UCSD-AML1 (cell line): ENCODE results near the gene EML3.

Experiments used
- DNase-seq: peaks from one replicate; lab custom pipeline; 2025; ENCODE audit not compliant: unreplicated experiment; lab: John Stamatoyannopoulos, UW

EML3 gene

DNA sequence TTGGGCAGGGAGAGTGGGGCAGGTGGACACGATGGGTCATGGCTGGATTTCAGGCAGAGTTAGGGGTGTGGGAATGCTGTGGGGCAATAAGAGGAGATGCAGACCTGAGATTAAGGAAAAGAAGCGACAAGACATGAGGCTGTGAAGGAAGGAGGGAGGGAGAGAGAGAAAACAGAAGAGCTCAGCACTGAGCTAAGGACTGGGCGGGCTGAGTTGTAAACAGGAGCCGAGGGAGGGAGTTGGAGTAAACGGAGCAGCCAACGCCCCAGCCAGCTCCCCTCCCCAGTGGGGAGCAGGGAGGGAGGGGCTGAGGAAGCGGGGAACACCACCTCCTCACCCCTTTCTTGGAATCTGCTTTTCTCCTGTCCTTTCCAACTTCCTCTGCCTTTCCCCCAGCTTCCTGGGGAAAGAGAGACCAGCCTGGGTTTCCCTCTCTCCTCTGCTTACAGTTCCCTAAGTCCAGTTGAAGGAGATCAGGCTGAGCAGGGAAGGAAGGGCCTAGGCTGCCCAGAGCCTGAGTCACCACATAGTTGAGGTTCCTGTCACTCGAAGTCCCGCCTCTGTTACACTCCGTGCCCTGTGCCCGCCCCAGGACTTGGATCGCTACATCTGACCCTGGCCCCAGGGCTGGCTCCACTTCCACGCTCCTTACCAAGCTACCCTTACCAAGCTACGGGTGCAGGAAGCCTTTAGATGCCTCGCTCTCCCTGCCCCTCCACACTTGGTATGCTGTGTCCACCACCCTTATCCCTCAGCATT is 59.3 kb downstream of the EML3 start:
- DNase-seq, result peak; percentile 88

DNA sequence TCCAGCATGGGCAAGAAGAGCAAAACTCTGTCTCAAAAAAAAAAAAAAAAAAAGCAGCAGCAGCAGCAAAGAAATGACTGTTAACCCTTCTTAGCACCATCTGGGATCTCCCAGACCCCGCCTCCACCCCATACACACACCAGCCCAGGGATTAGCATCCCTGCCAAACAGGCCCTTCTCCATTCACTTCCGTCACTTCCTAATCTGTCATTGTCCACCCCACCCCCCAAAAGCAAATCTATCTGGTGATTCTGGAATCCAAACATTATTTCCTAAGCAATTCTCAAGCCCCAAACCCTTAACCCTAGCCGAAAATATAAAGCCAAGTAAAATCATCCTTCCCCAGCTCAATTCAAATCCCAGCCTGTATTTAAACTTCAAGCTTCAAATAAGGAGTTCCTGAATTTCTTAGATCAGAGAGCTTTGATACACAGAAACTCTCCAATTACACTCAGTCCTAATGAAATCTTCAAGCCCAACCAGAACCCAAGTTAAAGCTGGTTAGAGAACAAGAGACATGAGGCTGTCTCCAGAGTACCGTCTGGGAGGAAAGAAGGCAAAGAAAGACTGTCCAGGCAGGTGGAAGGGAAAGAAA is 60.0 kb downstream of the EML3 start:
- no peak for DNase-seq
